Measurements from ENCODE around the gene SDHA.

DNA sequence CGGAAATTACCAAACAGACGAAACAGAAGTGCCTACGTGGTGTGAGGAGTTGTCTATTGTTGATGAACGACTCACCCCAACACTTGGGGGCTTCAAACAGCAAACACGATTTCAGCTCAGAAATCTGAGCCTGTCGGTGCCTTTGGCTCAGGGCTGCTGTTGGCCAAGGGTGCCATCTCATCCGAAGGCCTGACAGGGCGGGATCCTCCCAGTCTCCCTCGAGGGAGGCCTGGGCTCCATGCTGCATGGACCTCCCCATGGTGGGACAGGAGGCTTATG lies 25.5 kb upstream of the SDHA start:
- TF ChIP-seq, protein P1, sequence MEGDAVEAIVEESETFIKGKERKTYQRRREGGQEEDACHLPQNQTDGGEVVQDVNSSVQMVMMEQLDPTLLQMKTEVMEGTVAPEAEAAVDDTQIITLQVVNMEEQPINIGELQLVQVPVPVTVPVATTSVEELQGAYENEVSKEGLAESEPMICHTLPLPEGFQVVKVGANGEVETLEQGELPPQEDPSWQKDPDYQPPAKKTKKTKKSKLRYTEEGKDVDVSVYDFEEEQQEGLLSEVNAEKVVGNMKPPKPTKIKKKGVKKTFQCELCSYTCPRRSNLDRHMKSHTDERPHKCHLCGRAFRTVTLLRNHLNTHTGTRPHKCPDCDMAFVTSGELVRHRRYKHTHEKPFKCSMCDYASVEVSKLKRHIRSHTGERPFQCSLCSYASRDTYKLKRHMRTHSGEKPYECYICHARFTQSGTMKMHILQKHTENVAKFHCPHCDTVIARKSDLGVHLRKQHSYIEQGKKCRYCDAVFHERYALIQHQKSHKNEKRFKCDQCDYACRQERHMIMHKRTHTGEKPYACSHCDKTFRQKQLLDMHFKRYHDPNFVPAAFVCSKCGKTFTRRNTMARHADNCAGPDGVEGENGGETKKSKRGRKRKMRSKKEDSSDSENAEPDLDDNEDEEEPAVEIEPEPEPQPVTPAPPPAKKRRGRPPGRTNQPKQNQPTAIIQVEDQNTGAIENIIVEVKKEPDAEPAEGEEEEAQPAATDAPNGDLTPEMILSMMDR (IDR thresholded peaks at IDR 0.05): no peak
- TF ChIP-seq POLR2A (IDR thresholded peaks at IDR 0.05): no peak
